Lower leg skin (tissue), 4 donors: ENCODE measurements around the gene PABPN1L. TPM values are rescaled to one million over a fixed set of nuclear protein-coding genes. Genes with fewer than 3 reads are reported as not detected.

Experiments
- DNase-seq, 2 donors: peaks; one replicate each; pipeline ENCODE4 v3.0.0-alpha.2; 2019; ENCODE audit warnings: low spot score in 2 of 2
- H3K4me3 ChIP-seq: fragments of 200-600 bp; sonication (generic); 2 replicates; pipeline ENCODE4 v1.5.1; 2017; ENCODE audit warnings: mild to moderate bottlenecking, low read depth; ENCODE audit not compliant: poor library complexity, severe bottlenecking
- CTCF ChIP-seq, 3 donors: fragments of 450-650 bp; IDR thresholded peaks; one replicate each; pipeline ENCODE4 v1.5.1; 2016; ENCODE audit warnings: antibody characterized with exemption in 3 of 3, mild to moderate bottlenecking in 3 of 3, moderate library complexity in 2 of 3
- POLR2A ChIP-seq, 2 donors: fragments of 450-650 bp; IDR thresholded peaks; one replicate each; pipeline ENCODE4 v1.6.1; 2016 to 2017; ENCODE audit warnings: antibody characterized with exemption in 2 of 2, mild to moderate bottlenecking in 1 of 2, moderate library complexity in 1 of 2
- WGBS, 2 donors: methylation state at CpG; one replicate each; pipeline ENCODE4 v1.1.5; 2018; 5-methylcytosine and 5-hydroxymethylcytosine counted together
- intact Hi-C: fragments of 100-400 bp; cut with DNase I; formaldehyde crosslinking; loops from one replicate; pipeline ENCODE4 v1.15.0; 2023; ENCODE audit warnings: low total_unique reads
- total RNA-seq, 4 donors: library from RNA; depleted of rRNA; stranded (reverse); fragments of >200 nt; gene quantifications; one replicate each; pipeline ENCODE4 v1.1.0, GENCODE V29; 2016

PABPN1L gene
- total RNA-seq, 4 donors from 2014 or later = not detected

- H3K4me3 ChIP-seq = no peak overlapping the region
- no peak for DNase-seq
- intact Hi-C loops = no loop called here
- no peak for TF ChIP-seq POLR2A (IDR thresholded peaks at IDR 0.05)
- TF ChIP-seq CTCF (IDR thresholded peaks at IDR 0.05) = no peak
- 92 to 93% methylated on average over 22 of the region's 22 CpGs for WGBS, 2 donors
Measured at GRCh38 chr16:88875703-88876234, 9.3 kb upstream of the PABPN1L start.

GRCh38 chr16:88874938-88875599 is 8.6 kb upstream of the PABPN1L start:
- intact Hi-C loops = no loop called here
- no peak for TF ChIP-seq CTCF (IDR thresholded peaks at IDR 0.05)
- TF ChIP-seq POLR2A (IDR thresholded peaks at IDR 0.05) = no peak
- 90 to 91% methylated on average over 34 of the region's 34 CpGs for WGBS, 2 donors
- DNase-seq = no peak
- no peak overlapping the region for H3K4me3 ChIP-seq

- TF ChIP-seq POLR2A (IDR thresholded peaks at IDR 0.05) (no peak), CTCF (IDR thresholded peaks at IDR 0.05) (no peak)
- DNase-seq = no peak
- intact Hi-C loops = no loop called here
- H3K4me3 ChIP-seq = no peak overlapping the region
- 71 to 86% methylated on average over 19 to 21 of the region's 25 CpGs for WGBS, 2 donors
Measured at GRCh38 chr16:88872650-88873331, 6.3 kb upstream of the PABPN1L start.

GRCh38 chr16:88871730-88872416 is 5.4 kb upstream of the PABPN1L start:
- TF ChIP-seq CTCF (IDR thresholded peaks at IDR 0.05) = no peak
- TF ChIP-seq POLR2A (IDR thresholded peaks at IDR 0.05) = no peak
- H3K4me3 ChIP-seq = no peak overlapping the region
- intact Hi-C loops = no loop called here
- WGBS, 2 donors = 72 to 77% methylated on average over 13 to 18 of the region's 21 CpGs
- no peak for DNase-seq

- no peak for DNase-seq
- no peak overlapping the region for H3K4me3 ChIP-seq
- TF ChIP-seq POLR2A (IDR thresholded peaks at IDR 0.05) (no peak), CTCF (IDR thresholded peaks at IDR 0.05) (no peak)
- WGBS, 2 donors = 45 to 57% methylated on average over 5 to 8 of the region's 8 CpGs
- intact Hi-C loops = no loop called here
Measured at GRCh38 chr16:88871349-88871702, 4.9 kb upstream of the PABPN1L start.
